Activated T-cell treated with anti-CD3 and anti-CD28 coated beads, Interleukin-2, amount 50 U/mL, for 4 hours (primary cell): Measurements from ENCODE around the gene CNGA1. TPM values are rescaled to one million over a fixed set of nuclear protein-coding genes. Genes with fewer than 3 reads are reported as not detected.
"Not testable (repeated sequence)": the region's sequence is repeated elsewhere in the genome, so short reads cannot be mapped to it uniquely, and the experiment has no call there.

Experiments used
- ATAC-seq, 2 donors: fragments of 200-7000 bp; cut with Tn5 transposase; one replicate each; pipeline ENCODE4 v1.10.0; 2021
- DNase-seq: peaks from one replicate; pipeline ENCODE4 v3.0.0-alpha.2; 2020
- H3K27me3 Mint-ChIP-seq: one replicate; pipeline ENCODE4 v1.8.0; 2021; ENCODE audit warnings: low read depth, mixed read lengths
- H3K36me3 Mint-ChIP-seq: one replicate; pipeline ENCODE4 v1.8.0; 2022; ENCODE audit warnings: mixed read lengths; ENCODE audit not compliant: insufficient read depth
- H3K4me1 Mint-ChIP-seq: one replicate; pipeline ENCODE4 v1.8.0; 2021; ENCODE audit warnings: low read depth, mixed read lengths
- H3K4me3 Mint-ChIP-seq: one replicate; pipeline ENCODE4 v1.8.0; 2021; ENCODE audit warnings: mild to moderate bottlenecking, moderate library complexity, mixed read lengths
- H3K9me3 Mint-ChIP-seq: one replicate; pipeline ENCODE4 v1.8.0; 2021; ENCODE audit warnings: mixed read lengths
- total RNA-seq, 3 donors: library from RNA; stranded (reverse); gene quantifications; one replicate each; pipeline ENCODE4 v1.2.1, GENCODE V29; 2021

The CNGA1 gene
- total RNA-seq, 3 donors from 2014 or later: 0.32 to 0.33 (median 0.33) TPM

DNA sequence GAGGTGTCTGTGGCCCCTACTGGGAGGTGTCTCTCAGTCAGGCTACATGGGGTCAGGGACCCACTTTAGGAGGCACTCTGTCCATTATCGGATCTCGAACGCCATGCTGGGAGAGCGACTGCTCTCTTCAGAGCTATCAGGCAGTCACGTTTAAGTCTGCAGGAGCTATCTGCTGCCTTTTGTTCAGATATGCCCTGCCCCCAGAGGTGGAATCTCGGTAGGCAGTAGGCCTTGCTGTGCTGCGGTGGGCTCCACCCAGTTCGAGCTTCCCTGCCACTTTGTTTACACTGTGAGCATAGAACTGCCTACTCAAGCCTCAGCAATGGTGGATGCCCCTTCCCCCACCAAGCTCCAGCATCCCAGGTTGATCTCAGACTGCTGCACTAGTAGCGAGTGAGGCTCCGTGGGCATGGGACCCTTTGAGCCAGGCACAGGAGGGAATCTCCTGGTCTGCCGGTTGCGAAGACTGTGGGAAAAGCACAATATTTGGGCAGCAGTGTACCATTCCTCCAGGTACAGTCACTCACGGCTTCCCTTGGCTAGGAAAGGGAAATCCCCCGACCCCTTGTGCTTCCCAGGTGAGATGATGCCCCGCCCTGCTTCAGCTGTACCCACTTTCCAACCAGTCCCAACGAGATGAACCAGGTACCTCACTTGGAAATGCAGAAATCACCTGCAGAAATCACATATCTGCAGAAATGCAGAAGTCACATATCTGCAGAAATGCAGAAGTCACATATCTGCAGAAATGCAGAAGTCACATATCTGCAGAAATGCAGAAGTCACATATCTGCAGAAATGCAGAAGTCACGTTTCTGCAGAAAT lies 93.8 kb downstream of the CNGA1 start:
- not testable (repeated sequence) for H3K4me3 Mint-ChIP-seq, H3K4me1 Mint-ChIP-seq

DNA sequence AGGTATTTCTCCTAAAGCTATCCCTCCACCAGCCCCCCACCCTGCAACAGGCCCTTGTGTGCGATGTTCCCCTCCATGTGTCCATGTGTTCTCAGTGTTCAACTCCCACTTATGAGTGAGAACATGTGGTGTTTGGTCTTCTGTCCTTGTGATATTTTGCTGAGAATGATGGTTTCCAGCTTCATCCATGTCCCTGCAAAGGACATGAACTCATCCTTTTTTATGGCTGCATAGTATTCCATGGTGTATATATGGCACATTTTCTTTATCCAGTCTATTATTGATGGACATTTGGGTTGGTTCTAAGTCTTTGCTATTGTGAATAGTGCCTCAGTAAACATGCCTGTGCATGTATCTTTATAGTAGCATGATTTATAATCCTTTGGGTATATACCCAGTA lies 99.3 kb downstream of the CNGA1 start:
- H3K27me3 Mint-ChIP-seq, DNase-seq, ATAC-seq, H3K9me3 Mint-ChIP-seq, H3K4me3 Mint-ChIP-seq, H3K36me3 Mint-ChIP-seq: not testable (repeated sequence)
- peaks cover 21% of the 10 kb centered on the region for H3K4me1 Mint-ChIP-seq

More for the DNA sequence above, 93.8 kb downstream of the CNGA1 start:
- not testable (repeated sequence) for H3K36me3 Mint-ChIP-seq, ATAC-seq, H3K9me3 Mint-ChIP-seq, DNase-seq
- H3K27me3 Mint-ChIP-seq: peaks cover 11% of the 10 kb centered on the region

DNA sequence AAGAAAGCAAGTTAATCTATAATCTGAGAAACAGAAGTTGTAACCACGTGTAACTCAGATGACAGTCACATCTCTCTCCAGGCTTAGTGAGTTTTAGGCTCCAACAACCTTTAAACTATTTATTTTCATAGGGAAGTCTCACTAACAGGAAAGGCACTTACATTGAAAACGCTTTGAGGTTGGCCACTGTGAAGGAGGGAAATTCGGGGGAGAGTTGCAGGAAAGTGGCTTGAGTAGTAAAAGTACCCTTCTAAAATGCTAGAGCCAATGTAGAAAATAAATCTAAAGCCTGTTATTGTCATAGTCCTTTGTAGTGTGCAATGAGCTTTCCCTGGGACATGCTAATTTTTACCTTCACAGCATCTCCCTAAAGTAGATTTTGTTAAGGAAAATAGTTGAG lies 101.1 kb downstream of the CNGA1 start:
- Mint-ChIP-seq H3K9me3 (no peaks in the 10 kb centered on the region), H3K4me3 (peak overlapping the region; percentile 96), H3K27me3 (no peaks in the 10 kb centered on the region), H3K36me3 (peaks cover 11% of the 10 kb centered on the region), H3K4me1 (peaks cover 30% of the 10 kb centered on the region)
- ATAC-seq (no peak), DNase-seq (no peak)

DNA sequence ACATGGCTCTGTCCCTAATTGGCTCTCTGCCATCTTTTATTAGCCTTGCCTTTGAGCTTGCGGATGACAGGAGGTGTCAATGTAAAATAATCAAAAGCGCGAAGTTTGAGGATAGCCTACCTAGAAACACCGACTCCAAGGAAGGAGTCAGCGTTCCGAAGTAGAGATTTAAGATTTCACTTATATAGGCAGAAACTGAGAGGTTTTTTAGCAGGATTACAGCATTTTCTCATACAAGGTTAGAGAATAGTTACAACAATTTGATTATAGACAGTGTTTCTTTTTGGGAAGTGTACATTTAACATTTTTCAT lies 101.6 kb downstream of the CNGA1 start:
- no peak for ATAC-seq
- H3K4me1 Mint-ChIP-seq: peaks cover 31% of the 10 kb centered on the region
- H3K9me3 Mint-ChIP-seq: no peaks in the 10 kb centered on the region
- H3K4me3 Mint-ChIP-seq: peak overlapping the region; percentile 96
- H3K36me3 Mint-ChIP-seq: peaks cover 11% of the 10 kb centered on the region
- H3K27me3 Mint-ChIP-seq: no peaks in the 10 kb centered on the region
- DNase-seq: no peak

DNA sequence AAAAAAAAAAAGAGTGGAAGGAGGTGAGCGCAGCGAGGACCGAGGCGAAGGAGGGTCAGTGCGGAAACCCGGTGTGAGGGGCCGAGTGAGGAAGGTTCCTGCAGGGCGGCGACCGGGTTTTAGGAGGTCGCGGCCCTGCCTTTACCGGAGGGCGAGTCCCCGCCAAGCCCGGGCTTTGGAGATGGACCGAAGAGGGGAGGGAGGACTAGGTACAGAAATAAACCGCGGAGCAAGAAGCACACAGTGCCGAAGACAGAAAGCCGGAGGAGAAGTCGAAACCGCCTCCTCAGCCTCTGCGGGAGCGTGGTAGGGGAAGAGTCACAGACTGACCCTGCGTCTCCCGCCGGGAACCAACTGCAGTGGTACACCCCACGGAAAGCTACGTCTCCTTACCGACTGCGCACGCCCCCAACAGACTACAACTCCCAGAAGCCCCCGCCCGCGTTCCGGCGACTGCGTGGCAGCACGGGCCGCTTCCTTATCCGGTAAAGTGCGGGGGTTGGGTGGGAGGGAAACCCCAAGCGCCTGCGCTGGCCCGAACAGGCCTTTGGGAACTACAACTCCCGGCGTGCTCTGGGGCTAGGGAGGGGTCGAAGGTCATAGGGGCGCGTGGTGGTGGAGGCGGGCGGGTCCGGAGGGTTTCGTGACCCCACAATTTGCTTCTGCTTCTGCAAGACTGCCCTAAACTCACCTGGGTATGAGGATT lies 102.1 kb downstream of the CNGA1 start, which contains the start of gene NFXL1:
Gene NFXL1, minus strand, starts transcription at position 364 of the 706 bp plus-strand sequence. CDS start 380 bp downstream, outside the sequence.
- ATAC-seq: peak; percentile 95 to 97
- H3K36me3 Mint-ChIP-seq: peaks cover 11% of the 10 kb centered on the region
- peaks cover 31% of the 10 kb centered on the region for H3K4me1 Mint-ChIP-seq
- DNase-seq: peak; percentile 95
- H3K27me3 Mint-ChIP-seq: no peaks in the 10 kb centered on the region
- peak within 1 kb of the TSS; percentile 96 for H3K4me3 Mint-ChIP-seq
- H3K9me3 Mint-ChIP-seq: no peaks in the 10 kb centered on the region

DNA sequence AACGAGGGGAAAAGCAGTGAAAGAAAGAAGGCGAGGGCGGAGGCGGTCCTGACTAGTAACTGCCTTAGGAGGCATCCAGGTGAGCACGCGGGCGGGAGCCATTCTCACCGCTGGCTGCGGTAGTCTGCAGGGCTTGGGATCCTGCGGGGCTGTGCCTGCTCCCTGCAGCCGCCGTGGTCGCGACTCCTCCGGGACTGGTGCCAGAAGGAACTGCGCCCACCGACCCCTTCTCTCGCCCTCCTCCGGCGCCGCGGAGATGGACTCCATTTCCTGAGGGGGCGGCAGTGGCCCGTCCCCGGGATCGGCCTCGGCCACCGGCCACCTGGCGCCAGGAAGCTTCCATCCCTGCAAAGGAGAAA lies 102.6 kb downstream of the CNGA1 start:
- H3K27me3 Mint-ChIP-seq: no peaks in the 10 kb centered on the region
- peaks cover 31% of the 10 kb centered on the region for H3K4me1 Mint-ChIP-seq
- peak overlapping the region; percentile 96 for H3K4me3 Mint-ChIP-seq
- H3K36me3 Mint-ChIP-seq: peaks cover 16% of the 10 kb centered on the region
- H3K9me3 Mint-ChIP-seq: no peaks in the 10 kb centered on the region
- peak; percentile 31 for DNase-seq
- ATAC-seq: peak; percentile 21 to 23

DNA sequence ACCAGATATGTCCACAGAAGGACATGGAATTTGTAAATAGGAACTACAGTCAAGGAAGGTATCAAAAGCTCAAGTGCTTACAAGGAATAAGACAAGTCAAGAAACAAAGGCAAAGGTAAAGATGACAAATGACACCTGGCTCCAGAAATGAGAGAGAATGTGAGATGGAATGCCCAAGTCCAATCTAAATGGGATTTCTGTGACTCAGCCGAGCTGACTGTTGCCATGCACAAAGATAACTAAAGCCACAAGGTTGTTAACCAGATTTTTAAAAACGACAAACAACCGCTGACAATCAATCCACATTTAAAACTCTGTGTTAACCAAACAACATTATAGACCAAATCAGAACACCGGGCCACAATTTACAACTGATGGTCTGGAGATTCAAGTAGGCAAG lies 103.2 kb downstream of the CNGA1 start:
- Mint-ChIP-seq H3K27me3 (no peaks in the 10 kb centered on the region), H3K4me1 (peaks cover 32% of the 10 kb centered on the region), H3K9me3 (no peaks in the 10 kb centered on the region), H3K36me3 (peaks cover 17% of the 10 kb centered on the region), H3K4me3 (peak overlapping the region; percentile 96)
- no peak for DNase-seq
- no peak for ATAC-seq

DNA sequence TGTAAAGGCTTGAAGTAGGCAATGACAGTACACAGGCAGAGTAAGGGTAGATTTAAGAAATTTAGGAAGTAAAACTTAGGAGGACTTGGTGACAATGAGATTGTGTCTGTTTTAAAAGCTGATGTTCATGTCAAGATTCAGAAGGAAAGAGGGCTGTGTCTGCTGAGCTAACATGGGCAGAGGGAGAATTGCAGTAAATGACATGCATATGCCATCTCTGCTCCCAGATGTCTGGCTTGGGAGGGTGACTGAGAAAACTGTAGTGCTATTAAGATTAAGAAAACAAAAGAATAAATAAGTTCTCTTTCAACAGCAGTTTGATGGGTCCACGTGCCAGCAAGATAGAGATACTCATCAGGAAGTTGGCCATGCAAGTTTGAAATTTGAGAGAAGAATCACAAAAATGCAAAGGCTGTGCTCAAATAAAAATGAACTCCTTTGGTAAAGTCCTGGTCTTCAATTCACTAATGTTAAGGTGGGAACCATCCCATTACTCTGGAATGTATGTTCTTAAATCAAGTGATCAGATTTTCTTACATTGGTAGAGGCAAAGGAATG lies 109.3 kb downstream of the CNGA1 start:
- Mint-ChIP-seq H3K36me3 (peaks cover 30% of the 10 kb centered on the region), H3K4me3 (no peak overlapping the region)

DNA sequence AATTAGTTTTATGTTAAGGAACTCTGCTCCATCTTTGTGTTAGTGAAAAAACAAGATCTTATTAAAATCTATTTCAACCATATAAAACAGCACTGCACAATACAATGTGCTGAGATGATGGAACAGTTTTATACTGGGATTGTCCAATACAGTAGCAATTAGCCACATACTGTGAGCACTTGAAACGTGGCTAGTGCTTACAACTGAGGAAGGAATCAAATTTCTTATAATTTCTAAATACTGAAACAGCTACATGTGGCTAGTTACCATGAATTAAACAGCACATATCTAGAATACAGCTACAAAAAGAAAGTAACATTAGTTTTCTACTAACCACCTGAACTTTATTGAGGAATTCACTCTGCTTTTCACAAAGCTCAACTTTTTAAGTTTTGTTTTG lies 116.8 kb downstream of the CNGA1 start:
- ATAC-seq (no peak), DNase-seq (no peak)
- Mint-ChIP-seq H3K4me1 (no peaks in the 10 kb centered on the region), H3K4me3 (no peak overlapping the region), H3K27me3 (no peaks in the 10 kb centered on the region), H3K36me3 (peaks cover 49% of the 10 kb centered on the region), H3K9me3 (no peaks in the 10 kb centered on the region)

More for the DNA sequence above, 109.3 kb downstream of the CNGA1 start:
- Mint-ChIP-seq H3K27me3 (no peaks in the 10 kb centered on the region), H3K4me1 (peaks cover 15% of the 10 kb centered on the region), H3K9me3 (no peaks in the 10 kb centered on the region)
- DNase-seq (no peak), ATAC-seq (no peak)

DNA sequence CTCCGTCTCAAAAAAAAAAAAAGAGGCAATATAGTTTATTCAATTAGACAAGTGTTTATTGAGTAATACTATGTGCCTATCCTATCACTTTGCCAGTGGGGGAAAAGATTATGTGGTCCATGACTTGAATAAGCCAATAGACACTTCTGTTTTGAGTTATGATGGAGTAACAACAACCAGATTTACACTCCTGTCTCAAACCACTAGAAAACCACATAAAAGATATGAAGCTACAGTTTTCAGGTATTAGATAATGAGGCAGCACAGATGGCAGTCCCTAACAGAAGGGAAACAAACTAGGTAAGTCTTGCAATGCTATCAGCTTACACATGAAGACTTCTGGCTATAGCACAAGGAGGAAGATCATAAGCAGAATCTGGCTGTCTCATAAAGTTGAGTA lies 124.6 kb downstream of the CNGA1 start:
- Mint-ChIP-seq H3K4me3 (no peak overlapping the region), H3K4me1 (peaks cover 10% of the 10 kb centered on the region), H3K9me3 (no peaks in the 10 kb centered on the region), H3K36me3 (peaks cover 41% of the 10 kb centered on the region), H3K27me3 (no peaks in the 10 kb centered on the region)
- peak; percentile 53 to 59 for ATAC-seq
- no peak for DNase-seq

Other genes starting within 250 kb of the CNGA1 start
- gene CORIN, start 178.6 kb downstream of the CNGA1 start, total RNA-seq: not detected
- 10 to 100 TPM in 2 of 3 donors, 1 to 10 TPM in 1; 7.7 to 11.0 (median 10.5) TPM for gene NFXL1, start 102.1 kb downstream of the CNGA1 start, total RNA-seq
- 1 to 10 TPM; 8.6 to 8.9 (median 8.8) TPM for gene NIPAL1, start 91 bp upstream of the CNGA1 start, total RNA-seq
- 1 to 10 TPM; 2.4 to 5.9 (median 4.8) TPM for gene TXK, start 117.6 kb upstream of the CNGA1 start, total RNA-seq